H1 (cell line): ENCODE data around the gene SLC5A12. TPM values are rescaled to one million over a fixed set of nuclear protein-coding genes. Genes with fewer than 3 reads are reported as not detected.

Experiments used
- CTCF ChIA-PET: fragments of 300-600 bp; sonication (Branson Sonifier 250); formaldehyde crosslinking; loops from one replicate; lab custom pipeline; 2021; ENCODE audit not compliant: partially characterized antibody; lab: Charles Lee
- POLR2A ChIA-PET: fragments of 300-600 bp; sonication (Branson Sonifier 250); formaldehyde crosslinking; loops from one replicate; lab custom pipeline; 2021; ENCODE audit warnings: inconsistent platforms; ENCODE audit not compliant: partially characterized antibody; lab: Charles Lee
- DNase-seq, 2 experiments: peaks; one replicate each; pipeline versions ENCODE4 v3.0.0 to v3.0.0-alpha.2; 2010 to 2022; ENCODE audit warnings: low spot score in 2 of 2, low read depth in 1 of 2, mixed read lengths in 1 of 2
- FAIRE-seq: peaks from 2 replicates; lab custom pipeline; 2011; peaks lifted over from hg19 to GRCh38; lab: Jason Lieb, UNC
- H2AFZ ChIP-seq: 2 replicates; pipeline ENCODE4 v1.8.1; 2012; ENCODE audit warnings: low read length, inconsistent platforms
- H2AK5ac ChIP-seq: 2 replicates; pipeline ENCODE4 v1.6.1; 2013; ENCODE audit warnings: low read depth, low read length
- H2BK120ac ChIP-seq: replicated peaks from 2 replicates; pipeline ENCODE3; 2013; ENCODE audit warnings: low read depth, low read length, inconsistent platforms
- H2BK12ac ChIP-seq: 2 replicates; pipeline ENCODE4 v1.6.1; 2013; ENCODE audit warnings: low read depth, low read length
- H2BK15ac ChIP-seq: 2 replicates; pipeline ENCODE4 v1.6.1; 2013; ENCODE audit warnings: low read length
- H2BK20ac ChIP-seq: 2 replicates; pipeline ENCODE4 v1.6.1; 2013; ENCODE audit warnings: low read length
- H2BK5ac ChIP-seq: 2 replicates; pipeline ENCODE4 v1.6.1; 2013; ENCODE audit warnings: low read depth, low read length
- H3K14ac ChIP-seq: 2 replicates; pipeline ENCODE4 v1.6.1; 2013; ENCODE audit warnings: inconsistent platforms; ENCODE audit not compliant: insufficient read length
- H3K18ac ChIP-seq: 2 replicates; pipeline ENCODE4 v1.6.1; 2013; ENCODE audit warnings: low read length; ENCODE audit errors: extremely low read depth
- H3K23ac ChIP-seq: 2 replicates; pipeline ENCODE4 v1.6.1; 2013; ENCODE audit warnings: inconsistent platforms; ENCODE audit not compliant: insufficient read length
- H3K23me2 ChIP-seq: 2 replicates; pipeline ENCODE4 v1.6.1; 2013; ENCODE audit warnings: low read depth, low read length
- H3K27ac ChIP-seq: 2 replicates; pipeline ENCODE4 v1.6.1; 2011; ENCODE audit warnings: low read depth, low read length, inconsistent platforms
- H3K27me3 ChIP-seq, 4 experiments: replicated peaks in 1 of 4; 1 replicate in 1 of 4; 2 replicates in 3 of 4; pipeline versions ENCODE4 v1.6.1 to v1.8.1; 2011 to 2013; ENCODE audit warnings: low read length in 3 of 4, mild to moderate bottlenecking in 3 of 4, inconsistent platforms in 2 of 4, mixed read lengths in 2 of 4, moderate library complexity in 1 of 4; ENCODE audit not compliant: control insufficient read depth in 3 of 4, insufficient read depth in 3 of 4; ENCODE audit errors: extremely low read depth in 1 of 4
- H3K36me3 ChIP-seq, 4 experiments: 2 replicates each; pipeline versions ENCODE4 v1.6.1 to v1.8.1; 2011 to 2013; ENCODE audit warnings: mild to moderate bottlenecking in 4 of 4, low read length in 3 of 4, moderate library complexity in 2 of 4, control low read depth in 1 of 4, inconsistent platforms in 1 of 4; ENCODE audit not compliant: insufficient read depth in 4 of 4, control insufficient read depth in 2 of 4
- H3K4ac ChIP-seq: replicated peaks from 2 replicates; pipeline ENCODE3; 2013; ENCODE audit warnings: low read length, low read depth, mixed read lengths, inconsistent platforms; ENCODE audit not compliant: insufficient read length
- H3K4me1 ChIP-seq, 4 experiments: replicated peaks in 1 of 4; 1 replicate in 1 of 4; 2 replicates in 3 of 4; pipeline versions ENCODE4 v1.6.1 to v1.8.1; 2011 to 2013; ENCODE audit warnings: low read length in 3 of 4, inconsistent platforms in 2 of 4, mixed read lengths in 1 of 4; ENCODE audit not compliant: insufficient read depth in 4 of 4, control insufficient read depth in 3 of 4
- H3K4me2 ChIP-seq, 2 experiments: 2 replicates each; pipeline versions ENCODE4 v1.6.1 to v1.8.1; 2011 to 2013; ENCODE audit warnings: low read depth in 2 of 2, low read length in 2 of 2, control low read depth in 1 of 2, inconsistent platforms in 1 of 2, mild to moderate bottlenecking in 1 of 2; ENCODE audit not compliant: insufficient read depth in 1 of 2
- H3K4me3 ChIP-seq, 4 experiments: fragments of 200-600, 300-600 bp in 1 of 4; sonication (generic), shearing (Covaris generic), sonication (Bioruptor Twin) in 1 of 4; 2 replicates each; pipeline versions ENCODE4 v1.5.1 to v1.8.1; 2011 to 2016; ENCODE audit warnings: low read length in 4 of 4, low read depth in 3 of 4, control low read depth in 2 of 4, inconsistent platforms in 2 of 4, mild to moderate bottlenecking in 2 of 4, mixed read lengths in 1 of 4, moderate library complexity in 1 of 4; ENCODE audit not compliant: insufficient read depth in 2 of 4; ENCODE audit errors: extremely low read depth in 1 of 4
- H3K56ac ChIP-seq: replicated peaks from 2 replicates; pipeline ENCODE3; 2013; ENCODE audit warnings: low read depth, mild to moderate bottlenecking, mixed read lengths, low read length, inconsistent platforms; ENCODE audit not compliant: insufficient read length
- H3K79me1 ChIP-seq: 2 replicates; pipeline ENCODE4 v1.6.1; 2013; ENCODE audit warnings: low read depth, low read length, control low read depth
- H3K79me2 ChIP-seq, 2 experiments: 2 replicates each; pipeline versions ENCODE4 v1.6.1 to v1.8.1; 2012 to 2013; ENCODE audit warnings: low read length in 2 of 2, mild to moderate bottlenecking in 2 of 2, inconsistent platforms in 1 of 2; ENCODE audit not compliant: insufficient read depth in 2 of 2, control insufficient read depth in 1 of 2
- H3K9ac ChIP-seq, 4 experiments: replicated peaks in 1 of 4; 1 replicate in 1 of 4; 2 replicates in 3 of 4; pipeline versions ENCODE4 v1.6.1 to v1.8.1; 2011 to 2013; ENCODE audit warnings: low read depth in 3 of 4, low read length in 3 of 4, control low read depth in 2 of 4, mild to moderate bottlenecking in 2 of 4, moderate library complexity in 2 of 4, inconsistent platforms in 1 of 4; ENCODE audit errors: extremely low read depth in 1 of 4
- H3K9me3 ChIP-seq, 2 experiments: 2 replicates each; pipeline versions ENCODE4 v1.6.1 to v1.8.1; 2012 to 2013; ENCODE audit warnings: mild to moderate bottlenecking in 2 of 2, moderate library complexity in 2 of 2, control low read depth in 1 of 2, inconsistent platforms in 1 of 2, low read depth in 1 of 2, low read length in 1 of 2, mixed read lengths in 1 of 2; ENCODE audit not compliant: insufficient read depth in 2 of 2
- H4K20me1 ChIP-seq, 2 experiments: replicated peaks in 1 of 2; 2 replicates each; pipeline versions ENCODE3 to v1.8.1; 2011 to 2013; ENCODE audit warnings: inconsistent platforms in 2 of 2, low read length in 2 of 2, mild to moderate bottlenecking in 1 of 2; ENCODE audit not compliant: insufficient read depth in 2 of 2, control insufficient read depth in 1 of 2
- H4K5ac ChIP-seq: 2 replicates; pipeline ENCODE4 v1.6.1; 2013; ENCODE audit warnings: low read length, low read depth, mixed read lengths, inconsistent platforms; ENCODE audit not compliant: insufficient read length
- H4K8ac ChIP-seq: 2 replicates; pipeline ENCODE4 v1.8.0; 2013; ENCODE audit warnings: mild to moderate bottlenecking, moderate library complexity, low read length, inconsistent platforms; ENCODE audit not compliant: insufficient read depth; ENCODE audit errors: extremely low read depth
- H4K91ac ChIP-seq: replicated peaks from 2 replicates; pipeline ENCODE3; 2013; ENCODE audit warnings: low read length, mixed read lengths, inconsistent platforms; ENCODE audit not compliant: insufficient read length
- RNF2 ChIP-seq: fragments of 200-900, 300-1000 bp; sonication (generic); IDR thresholded peaks from 2 replicates; pipeline ENCODE4 v1.7.1; 2016; ENCODE audit warnings: borderline replicate concordance, low read depth, mild to moderate bottlenecking, antibody characterized with exemption, low read length; ENCODE audit not compliant: poor library complexity, severe bottlenecking; ENCODE audit errors: missing control alignments
- WGBS, 2 experiments: shearing (Covaris generic) in 1 of 2; methylation state at CpG; one replicate each; pipeline versions ENCODE4 v1.1.6 to v1.1.7; 2013 to 2015; ENCODE audit warnings: low lambda C conversion rate in 2 of 2, mixed read lengths in 2 of 2, inconsistent platforms in 1 of 2, low coverage in 1 of 2, missing lambda C conversion rate in 1 of 2; ENCODE audit not compliant: insufficient replicate concordance in 2 of 2, insufficient coverage in 1 of 2, insufficient read length in 1 of 2; ENCODE audit errors: extremely low coverage in 1 of 2, missing lambda C conversion rate in 1 of 2; 5-methylcytosine and 5-hydroxymethylcytosine counted together
- polyA plus RNA-seq, 7 experiments: library from polyadenylated mRNA; depleted of rRNA in 3 of 7; stranded (reverse) in 5 of 7; unstranded in 2 of 7; fragments of >200 nt in 5 of 7; fragments of 200-250 nt in 2 of 7; gene quantifications; 1 replicate in 5 of 7; 2 replicates in 1 of 7; 4 replicates in 1 of 7; pipeline versions ENCODE4 v1.2.1 to v1.2.3, GENCODE V29; 2011 to 2013; ENCODE audit warnings: missing spikeins in 2 of 7, mixed read lengths in 2 of 7
- total RNA-seq: library from RNA; stranded (reverse); fragmentation: NEBNext Ultra II Directional; extraction: Animal tissue kit (Norgen Biotek cat#: 25700); gene quantifications from 2 replicates; pipeline ENCODE4 v1.2.1, GENCODE V29; 2021

Gene SLC5A12
- total and polyA plus RNA-seq, 2 of the 8 experiments (the other 6 are each of a cell fraction or from before 2014, with no cell fraction given): 1.3 to 1.4 TPM

GRCh38 chr11:26698224-26698623 lies 23.6 kb downstream of the SLC5A12 start:
- Histone ChIP-seq H4K20me1 (no peaks in the 10 kb centered on the region), H2BK5ac (no peak overlapping the region), H3K9ac (no peak overlapping the region), H3K23me2 (no peaks in the 10 kb centered on the region; the same call in 1 of the 2 replicates), H3K4me1 (peaks cover 0 to 3% (median 0%) of the 10 kb centered on the region in 4 experiments; a peak in 1 of 7 replicates), H3K23ac (no peak overlapping the region), H3K36me3 (no peaks in the 10 kb centered on the region), H3K79me2 (no peaks in the 10 kb centered on the region), H4K5ac (no peak overlapping the region), H2BK20ac (no peak overlapping the region), H4K8ac (no peak overlapping the region), H3K27me3 (no peaks in the 10 kb centered on the region), H3K79me1 (no peaks in the 10 kb centered on the region), H2AK5ac (no peak overlapping the region), H2AFZ (no peak overlapping the region), H3K4me3 (no peak overlapping the region), H2BK15ac (no peak overlapping the region), H2BK12ac (no peak overlapping the region), H2BK120ac (no peak overlapping the region), H3K27ac (no peak overlapping the region), H3K56ac (no peak overlapping the region), H3K18ac (no peak overlapping the region), H3K4ac (no peak overlapping the region), H3K4me2 (no peak overlapping the region), H3K14ac (no peak overlapping the region), H3K9me3 (no peaks in the 10 kb centered on the region), H4K91ac (no peak overlapping the region)
- ChIA-PET CTCF (no interaction called here), POLR2A (no interaction called here)
- FAIRE-seq (no peak), DNase-seq (no peak)
- WGBS, 2 experiments: 89% methylated on average over 2 of the region's 2 CpGs; no CpG with 5 or more reads in 1 of the 2 experiments
- TF ChIP-seq RNF2: no peak
